Body of pancreas (tissue), 4 donors: ENCODE results near the gene ENO4.

Source experiments
- CTCF ChIP-seq, 7 experiments: fragments of 450-650 bp in 4 of 7; fragments of 200-600 bp in 3 of 7; sonication (generic) in 3 of 7; IDR thresholded peaks; one replicate each; pipeline ENCODE4 v1.5.1; 2016 to 2019; ENCODE audit warnings: antibody characterized with exemption in 7 of 7
- POLR2A ChIP-seq, 3 donors: fragments of 450-650 bp; IDR thresholded peaks; one replicate each; pipeline ENCODE4 v1.6.1; 2016; ENCODE audit warnings: antibody characterized with exemption in 3 of 3, mild to moderate bottlenecking in 2 of 3

- TF ChIP-seq CTCF (IDR thresholded peaks at IDR 0.05) (no peak), POLR2A (IDR thresholded peaks at IDR 0.05) (no peak)
Measured at GRCh38 chr10:116802474-116802873, 46.8 kb upstream of the ENO4 start.
